Hepatocyte (in vitro differentiated cells): Measurements from ENCODE around the gene CAMSAP1.

ENCODE experiments used
- CTCF ChIP-seq: fragments of 200-600 bp; sonication (generic); IDR thresholded peaks from 2 replicates; pipeline ENCODE4 v1.5.1; 2016; ENCODE audit warnings: antibody characterized with exemption, mild to moderate bottlenecking; ENCODE audit not compliant: poor library complexity
- EZH2 ChIP-seq: fragments of 200-600 bp; sonication (generic); IDR thresholded peaks from 2 replicates; pipeline ENCODE4 v1.6.1; 2016; ENCODE audit warnings: antibody characterized with exemption, mild to moderate bottlenecking, borderline replicate concordance

DNA sequence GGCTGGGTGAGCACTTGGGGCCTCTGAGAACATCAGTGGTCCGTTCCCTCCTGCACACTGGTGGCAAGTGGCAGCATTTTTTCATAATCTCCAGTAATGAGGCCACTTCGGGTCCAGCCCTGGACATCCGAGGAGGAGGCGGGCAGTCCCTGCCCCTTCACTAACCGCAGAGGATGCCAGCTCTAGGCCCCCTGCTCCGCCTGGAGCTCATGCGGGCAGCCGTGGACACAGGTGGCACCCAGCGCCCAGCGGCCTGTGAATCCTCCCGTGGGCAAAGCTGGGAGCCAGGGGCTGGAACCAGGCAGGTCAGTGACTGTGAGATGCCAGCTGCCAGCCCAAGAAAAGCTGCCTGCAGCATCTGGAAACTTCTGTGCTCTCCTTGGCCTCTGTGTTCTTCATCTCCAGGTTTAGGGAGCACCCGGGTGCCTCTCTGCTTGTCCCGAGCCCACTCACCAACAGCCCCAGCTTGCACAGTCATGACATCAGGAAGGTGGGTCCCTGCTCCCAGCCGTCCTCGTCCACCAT lies 112.9 kb downstream of the CAMSAP1 start:
- TF ChIP-seq CTCF (no peak), EZH2 (no peak)
